GM15510 (cell line): ENCODE results near the gene CEND1.

Source experiments
- POLR2A ChIP-seq: IDR thresholded peaks from 3 replicates; pipeline ENCODE4 v1.6.1; 2011; ENCODE audit warnings: borderline replicate concordance; ENCODE audit not compliant: insufficient read length; ENCODE audit errors: extremely low read depth

CEND1 gene

DNA sequence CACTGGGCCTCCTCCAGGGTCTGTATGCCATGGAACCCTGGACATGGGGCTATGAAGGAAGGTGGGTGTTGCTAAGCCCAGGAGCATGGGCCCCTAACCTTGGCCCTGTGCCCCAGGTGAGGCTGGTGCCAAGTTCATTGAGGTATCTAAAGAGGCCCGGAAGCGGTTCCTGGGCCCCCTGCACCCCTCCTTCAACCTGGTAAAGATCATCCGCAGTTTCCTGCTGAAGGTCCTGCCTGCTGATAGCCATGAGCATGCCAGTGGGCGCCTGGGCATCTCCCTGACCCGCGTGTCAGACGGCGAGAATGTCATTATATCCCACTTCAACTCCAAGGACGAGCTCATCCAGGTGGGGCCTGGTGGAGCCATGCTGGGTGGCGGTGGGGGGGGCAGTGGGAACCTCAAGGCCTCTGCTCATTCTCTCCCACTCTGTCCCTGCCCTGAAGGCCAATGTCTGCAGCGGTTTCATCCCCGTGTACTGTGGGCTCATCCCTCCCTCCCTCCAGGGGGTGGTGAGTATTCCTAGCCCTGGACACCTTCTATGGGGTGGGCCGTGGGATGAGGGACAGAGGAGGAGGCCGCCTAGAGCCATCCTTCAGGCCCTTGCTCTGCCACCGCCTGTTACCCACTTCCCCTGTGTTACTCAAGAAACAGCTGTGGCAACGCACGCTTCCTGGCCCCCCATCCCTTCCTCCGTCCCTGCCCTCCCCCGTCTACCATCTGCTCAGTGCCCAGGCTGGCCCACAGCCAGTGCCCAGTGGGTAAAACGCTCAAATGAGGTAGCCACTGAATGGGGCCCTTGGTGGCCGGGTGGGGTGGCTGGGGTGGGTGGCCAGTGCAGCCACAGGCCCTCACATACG, 31.9 kb upstream of the CEND1 start:
- no peak for TF ChIP-seq POLR2A

DNA sequence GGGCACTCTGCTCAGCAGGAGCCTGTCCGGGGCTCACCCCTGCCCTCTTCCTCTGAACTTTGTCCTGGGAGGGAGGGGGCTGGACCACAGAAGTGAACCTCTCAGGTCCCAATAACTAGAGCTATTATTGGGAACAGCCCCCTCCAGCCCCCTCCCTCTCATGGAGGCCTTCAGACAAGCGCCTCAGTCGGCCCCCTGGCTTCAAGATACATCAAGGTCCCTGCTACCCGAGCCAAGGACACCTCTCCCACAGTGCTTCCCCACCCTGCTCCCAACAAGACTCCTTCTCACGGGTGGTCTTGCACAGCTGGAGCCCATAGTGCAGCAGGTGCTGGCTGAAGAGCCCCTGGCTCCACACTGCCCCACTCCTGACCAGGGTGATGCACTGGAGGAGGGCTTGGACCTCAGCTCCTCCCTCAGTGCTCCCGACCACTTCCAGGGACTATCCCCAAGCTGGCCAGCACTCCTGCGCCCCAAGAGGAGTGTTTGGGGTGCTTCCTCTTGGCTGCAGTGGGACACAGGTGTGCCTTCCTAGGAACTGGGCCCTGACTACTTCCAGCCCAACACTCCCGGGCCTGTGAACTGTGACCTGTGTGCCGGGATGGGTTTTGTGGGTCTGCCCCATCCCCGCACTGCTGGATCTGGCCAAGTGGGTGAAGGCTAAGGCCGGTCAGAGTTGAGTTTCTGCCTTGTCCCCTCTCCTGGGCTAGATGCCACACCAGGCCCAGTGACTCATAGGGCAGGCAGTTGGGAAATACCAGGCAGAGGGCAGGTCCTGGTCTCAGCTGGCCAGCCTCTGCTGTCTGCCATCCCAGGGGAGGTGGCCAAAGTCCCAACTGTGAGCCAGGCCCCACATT, 31.0 kb upstream of the CEND1 start:
- no peak for TF ChIP-seq POLR2A

DNA sequence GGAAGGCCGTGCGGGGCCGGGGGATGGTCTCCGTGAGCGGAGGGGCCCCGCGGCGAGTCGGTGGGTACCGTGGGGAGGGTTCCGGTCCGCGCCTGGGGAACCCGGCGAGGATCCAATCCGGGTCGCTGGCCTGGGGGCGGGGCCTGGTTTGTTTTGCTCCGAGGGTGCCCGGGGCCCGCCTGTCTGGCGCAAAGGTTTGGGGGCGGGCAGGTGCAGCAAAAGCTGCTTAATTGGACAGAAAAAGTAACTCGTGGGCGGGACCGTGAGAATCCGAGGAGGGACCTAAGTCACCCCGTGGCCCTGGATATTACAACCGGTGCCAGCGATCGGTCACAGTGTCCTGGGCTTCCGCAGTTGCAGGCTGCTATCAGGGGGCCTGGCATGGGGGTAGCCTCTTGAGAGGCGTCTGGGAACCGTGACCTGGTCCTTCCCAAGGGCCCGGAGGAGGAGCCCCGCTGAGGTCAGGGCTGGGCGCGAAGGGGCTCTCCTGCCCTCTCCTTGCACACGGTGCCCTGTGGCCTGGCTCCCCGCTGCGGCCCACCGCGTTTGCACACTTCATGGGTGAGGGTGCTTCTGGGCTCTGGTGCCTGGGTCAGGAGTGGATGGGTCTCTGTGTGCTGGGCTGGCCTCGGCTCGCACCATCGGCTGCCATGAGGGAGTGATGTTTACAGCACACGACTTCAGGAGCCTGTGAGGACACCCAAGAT, 30.2 kb upstream of the CEND1 start:
- TF ChIP-seq POLR2A = no peak

DNA sequence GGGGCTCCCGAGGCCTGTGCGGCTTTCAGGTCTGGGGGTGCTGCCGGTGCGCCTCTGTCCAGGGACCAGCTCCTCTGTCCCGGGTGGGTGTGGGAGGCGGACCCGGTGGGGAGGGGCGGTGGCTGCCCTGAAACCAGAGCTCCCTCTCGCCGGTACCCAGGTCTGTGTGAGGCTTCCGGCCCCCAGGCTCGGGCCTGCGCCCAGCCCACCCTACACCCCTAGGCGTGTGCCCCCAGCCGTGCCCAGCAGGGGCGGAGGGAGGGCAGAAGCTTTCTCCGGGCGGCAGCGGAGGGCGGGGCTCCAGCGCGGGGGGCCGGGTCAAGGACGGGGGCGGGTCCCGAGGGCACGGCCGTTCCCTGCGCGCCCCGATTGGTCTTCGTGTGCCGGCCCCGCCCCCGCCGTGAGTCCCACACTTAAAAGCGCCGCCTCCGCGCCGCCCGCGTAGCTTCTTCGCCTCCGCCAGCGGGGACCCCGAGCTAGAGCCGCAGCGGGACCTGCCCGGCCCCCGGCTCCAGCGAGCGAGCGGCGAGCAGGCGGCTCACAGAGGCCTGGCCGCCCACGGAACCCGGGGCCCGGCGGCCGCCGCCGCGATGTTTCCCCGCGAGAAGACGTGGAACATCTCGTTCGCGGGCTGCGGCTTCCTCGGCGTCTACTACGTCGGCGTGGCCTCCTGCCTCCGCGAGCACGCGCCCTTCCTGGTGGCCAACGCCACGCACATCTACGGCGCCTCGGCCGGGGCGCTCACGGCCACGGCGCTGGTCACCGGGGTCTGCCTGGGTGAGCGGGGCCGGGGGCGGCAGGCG, 29.4 kb upstream of the CEND1 start:
- peak; percentile 95 for TF ChIP-seq POLR2A

DNA sequence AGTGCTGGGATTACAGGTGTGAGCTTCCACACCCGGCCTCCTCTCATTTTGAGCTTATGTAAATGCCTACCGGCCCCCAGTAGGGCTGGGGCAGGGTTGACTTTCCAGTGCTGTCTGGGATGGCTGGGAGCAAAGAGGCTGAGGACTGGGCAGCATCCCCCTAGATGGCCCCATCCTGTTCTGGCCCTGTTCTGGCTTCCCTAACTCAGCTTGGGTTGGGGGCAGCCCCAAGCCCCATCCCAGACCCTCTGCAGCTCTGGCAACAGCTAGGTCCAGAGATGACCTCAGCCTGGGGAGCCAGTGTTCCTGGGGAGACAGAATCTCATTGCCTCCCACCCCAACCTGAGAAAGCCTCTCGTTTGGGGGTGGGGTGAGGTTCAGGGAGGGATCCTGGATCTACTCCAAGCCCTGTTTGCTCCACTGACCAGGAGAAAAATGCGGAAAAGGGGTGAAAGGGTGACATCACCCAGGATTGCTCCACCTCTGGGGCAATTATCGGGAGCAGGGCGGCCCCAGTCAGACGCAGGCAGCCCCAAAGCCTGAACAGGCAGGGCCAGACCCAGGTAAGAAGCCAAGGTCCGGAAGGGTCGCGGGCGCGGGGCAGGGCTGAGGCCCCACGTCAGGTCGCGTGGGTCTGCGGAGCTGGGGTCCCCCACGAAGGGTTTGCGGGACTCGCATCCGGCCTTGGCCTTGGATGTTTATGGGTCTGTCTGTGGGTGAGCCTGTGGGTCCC, 28.7 kb upstream of the CEND1 start, which contains the start of gene PNPLA2:
Gene PNPLA2, plus strand, starts transcription at position 519 of the 733 bp plus-strand sequence. CDS start 805 bp downstream, outside the sequence.
- TF ChIP-seq POLR2A = no peak

DNA sequence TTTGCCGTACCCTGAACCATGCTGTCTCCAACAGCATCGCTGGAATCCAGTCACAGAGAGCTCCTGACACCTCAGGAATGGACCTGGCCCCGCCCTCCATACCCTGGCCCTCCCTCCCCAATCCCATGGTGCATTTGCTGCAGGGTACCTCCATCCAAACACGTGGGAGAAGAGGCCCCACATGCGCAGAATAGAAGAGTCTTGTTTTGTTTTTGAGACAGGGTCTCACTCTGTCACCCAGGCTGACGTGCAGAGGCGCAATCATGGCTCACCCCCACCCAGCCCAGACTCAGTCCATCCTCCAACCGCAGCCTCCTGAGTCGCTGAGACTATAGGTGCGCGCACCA, 26.5 kb upstream of the CEND1 start:
- no peak for TF ChIP-seq POLR2A

DNA sequence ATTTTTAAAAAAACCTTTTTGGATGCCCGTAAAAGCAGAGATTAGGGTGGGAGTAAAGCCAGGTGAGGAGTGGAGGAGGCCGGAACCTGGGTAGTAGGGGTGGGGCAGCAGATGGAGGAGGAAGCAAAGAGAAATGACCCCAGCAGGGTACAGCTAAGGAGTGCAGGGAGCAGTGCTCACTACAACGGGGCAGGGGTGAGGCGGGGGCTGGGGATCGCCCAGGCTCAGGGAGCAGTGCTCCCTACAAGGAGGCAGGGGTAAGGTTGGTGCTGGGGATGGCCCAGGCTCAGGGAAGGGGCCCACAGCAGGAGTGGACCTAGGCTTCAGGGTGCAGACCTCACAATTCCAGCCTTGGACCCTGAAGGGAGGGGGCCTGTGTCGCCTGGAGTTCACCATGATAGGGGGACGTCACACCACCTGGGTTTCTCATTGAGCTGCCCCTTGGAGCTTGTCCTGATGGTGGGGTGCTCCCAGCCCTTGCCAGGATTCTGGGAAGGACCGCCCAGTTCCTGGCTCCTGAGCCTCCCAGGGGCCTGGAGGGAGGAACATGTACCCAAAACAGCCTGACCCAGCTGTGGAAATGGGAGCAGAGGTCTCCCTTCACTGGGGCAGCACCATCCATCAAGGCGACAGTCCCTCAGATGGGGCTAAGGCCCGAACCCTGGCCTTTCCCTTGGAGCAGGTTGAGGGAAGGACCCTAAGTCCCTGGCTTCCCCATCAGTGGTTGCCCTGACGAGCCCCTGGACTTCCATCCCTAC, 26.0 kb upstream of the CEND1 start:
- TF ChIP-seq POLR2A = no peak

DNA sequence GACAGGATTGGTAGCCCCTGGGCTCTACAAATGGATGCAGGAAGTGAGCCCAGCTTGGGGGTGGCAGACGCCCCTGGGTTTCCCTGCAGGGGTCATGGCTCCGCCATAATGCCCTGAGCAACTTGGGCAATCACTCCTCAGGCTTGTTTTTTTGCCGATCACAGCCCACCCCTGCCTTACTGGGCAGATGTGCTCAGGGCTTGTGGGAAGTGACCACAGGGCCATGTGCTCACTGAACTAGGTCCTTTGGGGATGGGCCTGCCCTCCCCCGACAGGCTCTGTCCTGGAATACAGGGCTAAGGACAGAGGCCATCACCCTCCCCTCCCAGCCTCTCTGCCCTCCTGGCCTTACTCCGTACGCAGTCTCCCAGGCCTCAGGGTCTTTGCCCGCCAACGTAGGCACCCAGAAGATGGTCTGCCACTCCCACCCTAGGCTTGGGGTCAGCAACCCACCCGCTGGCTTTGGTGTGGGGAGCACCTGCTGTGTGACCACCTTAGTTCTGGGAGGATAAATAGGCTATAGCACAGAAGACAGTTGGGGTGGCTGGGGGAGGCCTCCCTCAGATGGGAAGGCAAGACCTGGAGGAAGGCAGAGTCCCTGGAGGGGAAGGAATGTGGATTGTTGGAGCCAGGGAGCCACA, 23.7 kb upstream of the CEND1 start:
- no peak for TF ChIP-seq POLR2A

DNA sequence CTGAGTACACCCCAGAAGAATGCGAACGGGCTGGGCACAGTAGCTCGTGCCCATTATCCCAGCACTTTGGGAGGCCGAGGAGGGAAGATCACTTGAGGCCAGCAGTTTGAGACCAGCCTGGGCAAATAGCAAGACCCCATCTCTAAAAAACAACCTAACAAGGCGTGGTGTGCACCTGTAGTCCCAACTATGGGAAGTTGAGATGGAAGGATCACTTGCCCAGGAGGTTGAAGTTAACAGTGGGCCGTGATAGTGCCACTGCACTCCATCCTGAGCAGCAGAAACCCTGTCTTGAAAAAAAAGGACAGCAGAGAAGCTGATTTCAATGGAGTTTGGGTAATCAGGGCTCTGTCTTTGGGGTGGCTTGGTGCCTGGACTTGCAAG, 23.2 kb upstream of the CEND1 start:
- TF ChIP-seq POLR2A = no peak

DNA sequence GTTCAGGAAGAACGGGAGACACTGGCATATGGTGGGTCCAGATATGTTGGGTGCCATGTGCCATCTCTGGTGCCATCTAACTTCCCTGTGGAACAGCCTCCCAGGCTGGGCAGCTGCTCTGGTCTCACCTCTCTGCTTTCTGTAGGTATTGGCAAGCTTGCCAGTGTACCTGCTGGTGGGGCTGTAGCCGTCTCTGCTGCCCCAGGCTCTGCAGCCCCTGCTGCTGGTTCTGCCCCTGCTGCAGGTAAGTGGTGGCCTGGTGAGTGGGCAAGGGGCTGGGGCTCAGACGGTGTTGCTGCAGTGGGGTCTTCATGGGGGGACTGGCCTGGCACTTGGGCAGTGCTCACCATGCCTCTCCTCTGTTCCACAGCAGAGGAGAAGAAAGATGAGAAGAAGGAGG, 22.5 kb upstream of the CEND1 start:
- TF ChIP-seq POLR2A = no peak

DNA sequence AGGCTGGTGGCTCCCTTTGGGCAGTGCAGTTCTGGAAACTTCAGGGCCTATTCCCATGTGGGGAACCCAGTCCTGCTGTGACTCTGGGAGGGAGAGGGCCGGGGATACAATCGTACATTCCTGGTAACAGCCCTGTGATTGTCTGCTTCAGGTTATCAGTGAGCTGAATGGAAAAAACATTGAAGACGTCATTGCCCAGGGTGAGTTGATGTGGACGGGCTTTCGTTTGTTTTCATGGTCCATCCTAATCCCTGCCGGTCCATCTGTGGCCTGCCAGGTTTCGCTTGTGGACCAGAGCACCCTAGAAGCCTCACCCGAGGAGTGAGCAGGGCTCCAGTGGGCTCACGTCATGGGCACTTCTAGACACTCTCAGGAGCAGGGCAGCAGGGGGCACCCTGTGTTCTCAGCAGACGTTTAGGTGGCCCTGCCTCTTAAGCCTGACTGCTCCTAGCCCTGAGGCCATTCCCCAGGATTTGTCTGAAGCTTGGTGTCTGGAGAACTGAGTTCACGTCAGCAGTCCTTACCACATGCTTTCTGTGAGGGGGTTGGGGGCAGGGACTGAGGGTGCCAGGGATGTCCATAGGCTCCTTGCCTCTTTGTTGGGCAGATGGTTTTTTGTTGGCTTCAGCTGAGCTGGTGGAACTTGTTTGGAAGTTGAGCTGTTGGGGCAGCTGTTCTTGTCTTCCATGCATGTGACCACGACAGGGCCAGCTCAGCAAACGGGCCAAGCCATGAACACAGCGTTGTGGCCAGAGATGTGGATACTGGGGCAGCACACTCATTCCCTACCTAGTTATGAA, 21.8 kb upstream of the CEND1 start:
- no peak for TF ChIP-seq POLR2A
